K562 (cell line): ENCODE measurements around the gene PDE4A. TPM values are rescaled to one million over a fixed set of nuclear protein-coding genes. Genes with fewer than 3 reads are reported as not detected.
A peak's percentile ranks its signal among the peaks of the same experiment; 100 is the strongest.

Experiments
- BMI1 ChIP-seq: fragments of 150-350 bp; IDR thresholded peaks from 2 replicates; pipeline ENCODE4 v1.6.1; 2014; ENCODE audit warnings: low read length
- KLF1 ChIP-seq: fragments of 450-650 bp; IDR thresholded peaks from 2 replicates; pipeline ENCODE4 v1.6.1; 2016; ENCODE audit warnings: missing genetic modification characterization, missing compliant biosample characterization
- MXI1 ChIP-seq: IDR thresholded peaks from 2 replicates; pipeline ENCODE4 v1.6.1; 2011; ENCODE audit warnings: low read depth, mild to moderate bottlenecking, improper control_type of control experiment, low read length
- NCOA4 ChIP-seq: fragments of 450-650 bp; IDR thresholded peaks from 2 replicates; pipeline ENCODE4 v1.6.1; 2018; ENCODE audit warnings: mild to moderate bottlenecking; ENCODE audit not compliant: partially characterized antibody
- TCF3 ChIP-seq: sonication (generic); formaldehyde crosslinking; IDR thresholded peaks from 2 replicates; pipeline ENCODE4 v1.4.0; 2020; ENCODE audit warnings: mild to moderate bottlenecking, missing genetic modification reagents
- TEAD1 ChIP-seq, 2 experiments: fragments of 450-650 bp in 1 of 2; sonication (generic) in 1 of 2; formaldehyde crosslinking; IDR thresholded peaks; 2 replicates each; pipeline versions ENCODE4 v1.4.0 to v1.8.0; 2020 to 2022; ENCODE audit warnings: mild to moderate bottlenecking in 2 of 2, missing genetic modification reagents in 1 of 2
- ZC3H4 ChIP-seq: sonication (generic); formaldehyde crosslinking; IDR thresholded peaks from 2 replicates; pipeline ENCODE4 v1.9.0; 2021; ENCODE audit warnings: missing genetic modification reagents, borderline replicate concordance
- ZNF224 ChIP-seq: sonication (generic); formaldehyde crosslinking; IDR thresholded peaks from 2 replicates; pipeline ENCODE4 v1.8.0; 2022; ENCODE audit warnings: mild to moderate bottlenecking, missing genetic modification reagents
- ZNF3 ChIP-seq: fragments of 250-450 bp; sonication (Bioruptor Pico); IDR thresholded peaks from 2 replicates; pipeline ENCODE4 v1.5.0; 2021; ENCODE audit warnings: mild to moderate bottlenecking, moderate library complexity
- ZNF431 ChIP-seq: sonication (generic); formaldehyde crosslinking; IDR thresholded peaks from 2 replicates; pipeline ENCODE4 v1.8.0; 2022; ENCODE audit warnings: mild to moderate bottlenecking, missing genetic modification reagents
- ZNF57 ChIP-seq: fragments of 450-650 bp; formaldehyde crosslinking; IDR thresholded peaks from 2 replicates; pipeline ENCODE4 v1.4.0; 2020; ENCODE audit warnings: mild to moderate bottlenecking, moderate library complexity
- ZNF785 ChIP-seq: fragments of 250-450 bp; sonication (Bioruptor Pico); IDR thresholded peaks from 2 replicates; pipeline ENCODE4 v1.4.0; 2020; ENCODE audit warnings: mild to moderate bottlenecking
- polyA plus RNA-seq, 8 experiments: library from polyadenylated mRNA; depleted of rRNA in 4 of 8; stranded (reverse) in 5 of 8; unstranded in 3 of 8; fragments of >200 nt; fragmentation: Nextera tagmentation in 2 of 8; fragmentation: Illumina TruSeq in 1 of 8; extraction: Ambion mirVana in 2 of 8; extraction: Trizol in 1 of 8; gene quantifications; 2 replicates each; pipeline versions ENCODE4 v1.2.1 to v1.2.3, GENCODE V29; 2011 to 2014; ENCODE audit warnings: inconsistent platforms in 1 of 8, missing spikeins in 1 of 8
- total RNA-seq, 7 experiments: library from RNA; depleted of rRNA in 6 of 7; stranded (reverse); fragments of >200 nt in 6 of 7; fragmentation: Illumina TruSeq in 2 of 7; extraction: Trizol in 2 of 7; gene quantifications; 2 replicates each; pipeline versions ENCODE4 v1.2.1 to v1.2.3, GENCODE V29; 2011 to 2021; ENCODE audit warnings: low replicate concordance in 1 of 7
- TF ChIP-seq, protein P1 (sequence below): fragments of 450-650 bp; formaldehyde crosslinking; IDR thresholded peaks from 2 replicates; pipeline ENCODE4 v1.4.0; 2020; ENCODE audit warnings: mild to moderate bottlenecking, moderate library complexity
- TF ChIP-seq, protein P2 (sequence below): sonication (generic); formaldehyde crosslinking; IDR thresholded peaks from 2 replicates; pipeline ENCODE4 v1.8.1; 2022; ENCODE audit warnings: missing genetic modification reagents
- TF ChIP-seq, protein P3 (sequence below): fragments of 250-450 bp; sonication (Bioruptor Pico); IDR thresholded peaks from 2 replicates; pipeline ENCODE4 v1.8.0; 2022; ENCODE audit warnings: moderate library complexity, mild to moderate bottlenecking, inconsistent platforms
- TF ChIP-seq, protein P4 (sequence below): sonication (generic); formaldehyde crosslinking; IDR thresholded peaks from 2 replicates; pipeline ENCODE4 v1.4.0; 2020; ENCODE audit warnings: mild to moderate bottlenecking, missing genetic modification reagents
- TF ChIP-seq, protein P5 (sequence below): fragments of 450-650 bp; IDR thresholded peaks from 2 replicates; pipeline ENCODE4 v1.6.1; 2016; ENCODE audit warnings: missing biosample characterization, missing genetic modification characterization
- TF ChIP-seq, protein P6 (sequence below): sonication (generic); formaldehyde crosslinking; IDR thresholded peaks from 2 replicates; pipeline ENCODE4 v1.8.1; 2023; ENCODE audit warnings: mild to moderate bottlenecking, missing genetic modification reagents

Gene PDE4A
- total and polyA plus RNA-seq, 9 of the 15 experiments (the other 6 are each of a cell fraction or from before 2014, with no cell fraction given): 0.66 to 26.9 (median 4.6) TPM

DNA sequence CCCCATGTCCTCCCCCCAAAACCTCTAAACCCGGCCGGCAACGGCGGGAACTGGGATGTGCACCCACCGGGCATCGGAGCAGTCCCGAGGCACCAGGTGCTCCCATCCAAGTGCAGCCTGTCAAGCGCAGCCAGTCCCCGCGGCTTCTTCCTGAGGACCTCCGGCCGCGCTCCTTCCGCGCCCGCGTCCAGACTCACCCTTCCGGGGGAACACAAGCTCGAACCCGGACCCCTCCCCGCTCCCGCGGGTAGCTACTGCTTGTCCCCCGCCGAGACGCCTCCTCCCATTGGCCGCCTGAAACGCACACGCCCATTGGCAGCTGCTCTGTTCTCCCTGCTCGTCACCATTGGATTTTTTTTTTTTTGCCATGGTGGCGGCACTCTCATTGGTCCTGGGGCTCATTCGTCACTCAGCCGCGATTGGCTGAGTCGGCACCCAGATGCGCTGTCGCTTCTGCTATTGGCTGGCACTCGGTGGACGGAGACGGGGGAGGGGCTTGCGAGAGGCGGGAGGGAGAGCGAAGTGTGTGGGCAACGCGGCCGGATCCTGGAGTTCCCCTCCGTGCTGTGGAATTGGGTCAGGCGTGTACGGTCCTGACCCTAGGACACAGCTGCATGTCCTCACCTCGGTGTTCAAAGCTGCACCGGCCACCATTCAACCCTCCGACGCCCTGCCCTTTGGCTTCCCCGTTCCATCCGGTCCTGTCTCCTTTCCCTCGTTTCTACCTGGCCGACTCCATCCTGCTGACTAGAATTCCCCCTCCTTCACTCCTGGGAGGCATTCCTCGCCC, 39.8 kb upstream of the PDE4A start, which contains the start of gene TYK2 (continued):
- TF ChIP-seq, protein P1, sequence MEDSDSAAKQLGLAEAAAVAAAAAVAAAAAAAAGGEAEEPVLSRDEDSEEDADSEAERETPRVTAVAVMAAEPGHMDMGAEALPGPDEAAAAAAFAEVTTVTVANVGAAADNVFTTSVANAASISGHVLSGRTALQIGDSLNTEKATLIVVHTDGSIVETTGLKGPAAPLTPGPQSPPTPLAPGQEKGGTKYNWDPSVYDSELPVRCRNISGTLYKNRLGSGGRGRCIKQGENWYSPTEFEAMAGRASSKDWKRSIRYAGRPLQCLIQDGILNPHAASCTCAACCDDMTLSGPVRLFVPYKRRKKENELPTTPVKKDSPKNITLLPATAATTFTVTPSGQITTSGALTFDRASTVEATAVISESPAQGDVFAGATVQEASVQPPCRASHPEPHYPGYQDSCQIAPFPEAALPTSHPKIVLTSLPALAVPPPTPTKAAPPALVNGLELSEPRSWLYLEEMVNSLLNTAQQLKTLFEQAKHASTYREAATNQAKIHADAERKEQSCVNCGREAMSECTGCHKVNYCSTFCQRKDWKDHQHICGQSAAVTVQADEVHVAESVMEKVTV (CRISPR knock-in tag): no peak
- TF ChIP-seq ZNF3 (CRISPR knock-in tag): no peak
- TF ChIP-seq, protein P2, sequence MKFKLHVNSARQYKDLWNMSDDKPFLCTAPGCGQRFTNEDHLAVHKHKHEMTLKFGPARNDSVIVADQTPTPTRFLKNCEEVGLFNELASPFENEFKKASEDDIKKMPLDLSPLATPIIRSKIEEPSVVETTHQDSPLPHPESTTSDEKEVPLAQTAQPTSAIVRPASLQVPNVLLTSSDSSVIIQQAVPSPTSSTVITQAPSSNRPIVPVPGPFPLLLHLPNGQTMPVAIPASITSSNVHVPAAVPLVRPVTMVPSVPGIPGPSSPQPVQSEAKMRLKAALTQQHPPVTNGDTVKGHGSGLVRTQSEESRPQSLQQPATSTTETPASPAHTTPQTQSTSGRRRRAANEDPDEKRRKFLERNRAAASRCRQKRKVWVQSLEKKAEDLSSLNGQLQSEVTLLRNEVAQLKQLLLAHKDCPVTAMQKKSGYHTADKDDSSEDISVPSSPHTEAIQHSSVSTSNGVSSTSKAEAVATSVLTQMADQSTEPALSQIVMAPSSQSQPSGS (CRISPR knock-in tag): no peak
- TF ChIP-seq MXI1: no peak
- TF ChIP-seq, protein P3, sequence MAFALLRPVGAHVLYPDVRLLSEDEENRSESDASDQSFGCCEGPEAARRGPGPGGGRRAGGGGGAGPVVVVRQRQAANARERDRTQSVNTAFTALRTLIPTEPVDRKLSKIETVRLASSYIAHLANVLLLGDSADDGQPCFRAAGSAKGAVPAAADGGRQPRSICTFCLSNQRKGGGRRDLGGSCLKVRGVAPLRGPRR: no peak
- TF ChIP-seq, protein P4, sequence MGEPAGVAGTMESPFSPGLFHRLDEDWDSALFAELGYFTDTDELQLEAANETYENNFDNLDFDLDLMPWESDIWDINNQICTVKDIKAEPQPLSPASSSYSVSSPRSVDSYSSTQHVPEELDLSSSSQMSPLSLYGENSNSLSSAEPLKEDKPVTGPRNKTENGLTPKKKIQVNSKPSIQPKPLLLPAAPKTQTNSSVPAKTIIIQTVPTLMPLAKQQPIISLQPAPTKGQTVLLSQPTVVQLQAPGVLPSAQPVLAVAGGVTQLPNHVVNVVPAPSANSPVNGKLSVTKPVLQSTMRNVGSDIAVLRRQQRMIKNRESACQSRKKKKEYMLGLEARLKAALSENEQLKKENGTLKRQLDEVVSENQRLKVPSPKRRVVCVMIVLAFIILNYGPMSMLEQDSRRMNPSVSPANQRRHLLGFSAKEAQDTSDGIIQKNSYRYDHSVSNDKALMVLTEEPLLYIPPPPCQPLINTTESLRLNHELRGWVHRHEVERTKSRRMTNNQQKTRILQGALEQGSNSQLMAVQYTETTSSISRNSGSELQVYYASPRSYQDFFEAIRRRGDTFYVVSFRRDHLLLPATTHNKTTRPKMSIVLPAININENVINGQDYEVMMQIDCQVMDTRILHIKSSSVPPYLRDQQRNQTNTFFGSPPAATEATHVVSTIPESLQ (CRISPR knock-in tag): no peak; the same call in 1 of the 2 replicates
- no peak; the same call in 1 of the 2 replicates for TF ChIP-seq TCF3 (CRISPR knock-in tag)
- 0 out of 2 replicates have a peak, but pooled peaks have one; percentile 43 for TF ChIP-seq ZNF431 (CRISPR knock-in tag)
- no peak for TF ChIP-seq ZC3H4
- TF ChIP-seq ZNF785: no peak
- TF ChIP-seq, protein P5, sequence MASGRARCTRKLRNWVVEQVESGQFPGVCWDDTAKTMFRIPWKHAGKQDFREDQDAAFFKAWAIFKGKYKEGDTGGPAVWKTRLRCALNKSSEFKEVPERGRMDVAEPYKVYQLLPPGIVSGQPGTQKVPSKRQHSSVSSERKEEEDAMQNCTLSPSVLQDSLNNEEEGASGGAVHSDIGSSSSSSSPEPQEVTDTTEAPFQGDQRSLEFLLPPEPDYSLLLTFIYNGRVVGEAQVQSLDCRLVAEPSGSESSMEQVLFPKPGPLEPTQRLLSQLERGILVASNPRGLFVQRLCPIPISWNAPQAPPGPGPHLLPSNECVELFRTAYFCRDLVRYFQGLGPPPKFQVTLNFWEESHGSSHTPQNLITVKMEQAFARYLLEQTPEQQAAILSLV (tag): no peak
- no peak for TF ChIP-seq NCOA4
- TF ChIP-seq, protein P6, sequence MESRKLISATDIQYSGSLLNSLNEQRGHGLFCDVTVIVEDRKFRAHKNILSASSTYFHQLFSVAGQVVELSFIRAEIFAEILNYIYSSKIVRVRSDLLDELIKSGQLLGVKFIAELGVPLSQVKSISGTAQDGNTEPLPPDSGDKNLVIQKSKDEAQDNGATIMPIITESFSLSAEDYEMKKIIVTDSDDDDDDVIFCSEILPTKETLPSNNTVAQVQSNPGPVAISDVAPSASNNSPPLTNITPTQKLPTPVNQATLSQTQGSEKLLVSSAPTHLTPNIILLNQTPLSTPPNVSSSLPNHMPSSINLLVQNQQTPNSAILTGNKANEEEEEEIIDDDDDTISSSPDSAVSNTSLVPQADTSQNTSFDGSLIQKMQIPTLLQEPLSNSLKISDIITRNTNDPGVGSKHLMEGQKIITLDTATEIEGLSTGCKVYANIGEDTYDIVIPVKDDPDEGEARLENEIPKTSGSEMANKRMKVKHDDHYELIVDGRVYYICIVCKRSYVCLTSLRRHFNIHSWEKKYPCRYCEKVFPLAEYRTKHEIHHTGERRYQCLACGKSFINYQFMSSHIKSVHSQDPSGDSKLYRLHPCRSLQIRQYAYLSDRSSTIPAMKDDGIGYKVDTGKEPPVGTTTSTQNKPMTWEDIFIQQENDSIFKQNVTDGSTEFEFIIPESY (CRISPR knock-in tag): peak; percentile 55; the same call in 1 of the 2 replicates
- no peak for TF ChIP-seq ZNF57
- peak in 1 of 2 experiments; percentile 71; a peak in 2 of 4 replicates for TF ChIP-seq TEAD1 (CRISPR knock-in tag; IDR thresholded peaks at IDR 0.05)
- no peak for TF ChIP-seq BMI1
- TF ChIP-seq ZNF224 (CRISPR knock-in tag): no peak
- TF ChIP-seq KLF1 (tag): no peak
